Endothelial cell of umbilical vein (primary cell): ENCODE measurements around the gene NEAT1. TPM values are rescaled to one million over a fixed set of nuclear protein-coding genes. Genes with fewer than 3 reads are reported as not detected.

Source experiments
- BruUV-seq: library from RNA; stranded (reverse); fragments of 400-500 nt; replicated peaks from 2 replicates; lab custom pipeline; 2021; lab: Mats Ljungman, UMichigan
- CTCF ChIA-PET: fragments of 300-600, 350-600 bp; sonication (Branson Sonifier 250); formaldehyde crosslinking; loops from one replicate; lab custom pipeline; 2021; ENCODE audit warnings: antibody characterized with exemption, inconsistent platforms; lab: Charles Lee
- POLR2A ChIA-PET: fragments of 300-600, 350-600 bp; sonication (Branson Sonifier 250); formaldehyde crosslinking; loops from one replicate; lab custom pipeline; 2021; ENCODE audit warnings: antibody characterized with exemption, inconsistent platforms; lab: Charles Lee
- DNase-seq: peaks from one replicate; pipeline ENCODE4 v3.0.0-alpha.2; 2011; ENCODE audit warnings: low read depth, low spot score
- FAIRE-seq: peaks from 2 replicates; lab custom pipeline; 2011; peaks lifted over from hg19 to GRCh38; lab: Jason Lieb, UNC
- H2AFZ ChIP-seq: 2 replicates; pipeline ENCODE4 v1.6.0; 2012; ENCODE audit warnings: low read depth, low read length, control low read depth, inconsistent platforms
- H3K27ac ChIP-seq: 2 replicates; pipeline ENCODE4 v1.5.1; 2011; ENCODE audit warnings: low read depth, mild to moderate bottlenecking, control low read depth, low read length, moderate library complexity; ENCODE audit not compliant: insufficient read depth
- H3K27me3 ChIP-seq, 2 experiments: 2 replicates each; pipeline versions ENCODE4 v1.6.0 to v1.6.1; 2011; ENCODE audit warnings: low read length in 2 of 2, mixed read lengths in 1 of 2; ENCODE audit not compliant: control insufficient read depth in 2 of 2, insufficient read depth in 2 of 2
- H3K36me3 ChIP-seq, 2 experiments: 2 replicates in 1 of 2; 3 replicates in 1 of 2; pipeline ENCODE4 v1.5.1; 2011; ENCODE audit warnings: low read length in 2 of 2, mild to moderate bottlenecking in 1 of 2, moderate library complexity in 1 of 2; ENCODE audit not compliant: control insufficient read depth in 2 of 2, insufficient read depth in 2 of 2; ENCODE audit errors: extremely low read depth in 1 of 2
- H3K4me1 ChIP-seq: 3 replicates; pipeline ENCODE4 v1.5.1; 2011; ENCODE audit warnings: mild to moderate bottlenecking, low read length; ENCODE audit not compliant: control insufficient read depth, insufficient read depth; ENCODE audit errors: extremely low read depth
- H3K4me2 ChIP-seq: 2 replicates; pipeline ENCODE4 v1.6.1; 2011; ENCODE audit warnings: low read length, control low read depth, mixed read lengths; ENCODE audit not compliant: insufficient read depth
- H3K4me3 ChIP-seq, 3 experiments: fragments of 200-600 bp in 1 of 3; sonication (generic), shearing (Covaris generic) in 1 of 3; replicated peaks in 1 of 3; 2 replicates each; pipeline ENCODE4 v1.5.1; 2011 to 2016; ENCODE audit warnings: control low read depth in 3 of 3, low read length in 3 of 3, mild to moderate bottlenecking in 2 of 3, inconsistent platforms in 1 of 3, low read depth in 1 of 3, moderate library complexity in 1 of 3; ENCODE audit not compliant: insufficient read depth in 1 of 3
- H3K79me2 ChIP-seq: 2 replicates; pipeline ENCODE4 v1.6.0; 2012; ENCODE audit warnings: low read length, inconsistent platforms; ENCODE audit not compliant: control insufficient read depth, insufficient read depth
- H3K9ac ChIP-seq: replicated peaks from 2 replicates; pipeline ENCODE3; 2011; ENCODE audit warnings: low read length, control low read depth; ENCODE audit not compliant: insufficient read depth; ENCODE audit errors: extremely low read depth
- H3K9me1 ChIP-seq: replicated peaks from 3 replicates; pipeline ENCODE4 v1.6.0; 2011; ENCODE audit warnings: mild to moderate bottlenecking, low read length; ENCODE audit not compliant: control insufficient read depth, insufficient read depth; ENCODE audit errors: extremely low read depth
- H3K9me3 ChIP-seq: replicated peaks from 2 replicates; pipeline ENCODE4 v1.5.1; 2012; ENCODE audit warnings: low read length, inconsistent platforms; ENCODE audit not compliant: control insufficient read depth, insufficient read depth
- H4K20me1 ChIP-seq: replicated peaks from 2 replicates; pipeline ENCODE3; 2011; ENCODE audit warnings: mild to moderate bottlenecking, low read length; ENCODE audit not compliant: control insufficient read depth, insufficient read depth; ENCODE audit errors: extremely low read depth
- EZH2 ChIP-seq: IDR thresholded peaks from 2 replicates; pipeline ENCODE4 v1.6.1; 2012; ENCODE audit warnings: borderline replicate concordance, low read depth, mild to moderate bottlenecking, moderate library complexity, low read length, inconsistent platforms; ENCODE audit not compliant: severe bottlenecking
- FOS ChIP-seq: IDR thresholded peaks from 2 replicates; pipeline ENCODE4 v1.6.1; 2011; ENCODE audit warnings: mild to moderate bottlenecking, low read length, moderate library complexity, borderline replicate concordance; ENCODE audit not compliant: insufficient read depth
- GATA2 ChIP-seq: IDR thresholded peaks from 2 replicates; pipeline ENCODE4 v1.7.0; 2011; ENCODE audit warnings: low read depth, mild to moderate bottlenecking, moderate library complexity, mixed read lengths, low read length; ENCODE audit not compliant: insufficient read length, insufficient read depth
- JUN ChIP-seq: IDR thresholded peaks from 2 replicates; pipeline ENCODE4 v1.6.1; 2011; ENCODE audit warnings: borderline replicate concordance, low read depth; ENCODE audit not compliant: insufficient read length, insufficient read depth
- MAX ChIP-seq: IDR thresholded peaks from 2 replicates; pipeline ENCODE4 v1.6.1; 2011; ENCODE audit not compliant: insufficient read depth, insufficient read length
- MYC ChIP-seq: IDR thresholded peaks from one replicate; pipeline ENCODE4 v1.6.1; 2011; ENCODE audit warnings: mild to moderate bottlenecking, low read depth, low read length
- POLR2A ChIP-seq: IDR thresholded peaks from 2 replicates; pipeline ENCODE4 v1.6.1; 2012; ENCODE audit warnings: low read depth, mild to moderate bottlenecking, control low read depth, low read length
- POLR2AphosphoS5 ChIP-seq: IDR thresholded peaks from 2 replicates; pipeline ENCODE4 v1.6.1; 2012; ENCODE audit warnings: low read depth, mild to moderate bottlenecking, control low read depth, low read length, moderate library complexity; ENCODE audit not compliant: insufficient read depth
- dilution Hi-C: fragments of 300-500 bp; cut with MboI; formaldehyde crosslinking; loops from one replicate; pipeline ENCODE4 v1.15.0; 2019; ENCODE audit warnings: low sequenced_read_pairs; ENCODE audit not compliant: extremely low pct_ligation_motif_present
- intact Hi-C: fragments of 100-400 bp; cut with micrococcal nuclease; formaldehyde crosslinking; loops from one replicate; pipeline ENCODE4 v1.10.0; 2022
- polyA plus RNA-seq, 4 experiments: library from polyadenylated mRNA; depleted of rRNA in 3 of 4; stranded (reverse) in 3 of 4; unstranded in 1 of 4; fragments of >200 nt; gene quantifications; 2 replicates each; pipeline versions ENCODE4 v1.2.1 to v1.2.3, GENCODE V29; 2011 to 2012; ENCODE audit warnings: missing spikeins in 1 of 4
- total RNA-seq: library from RNA; stranded (reverse); gene quantifications from 2 replicates; pipeline ENCODE4 v1.2.3, GENCODE V29; 2021
- TF ChIP-seq, protein P1 (sequence below), 2 donors: IDR thresholded peaks; 1 replicate in 1 of 2; 2 replicates in 1 of 2; pipeline ENCODE4 v1.5.1; 2011; ENCODE audit warnings: low read length in 2 of 2, mild to moderate bottlenecking in 2 of 2, moderate library complexity in 2 of 2, control low read depth in 1 of 2, inconsistent platforms in 1 of 2, low read depth in 1 of 2; ENCODE audit not compliant: insufficient read depth in 1 of 2; ENCODE audit errors: extremely low read depth in 1 of 2

Gene NEAT1
- total and polyA plus RNA-seq, 2 donors (not counting 3 experiments of a cell fraction or from before 2014, with no cell fraction given), result 34.4 to 957 TPM

DNA sequence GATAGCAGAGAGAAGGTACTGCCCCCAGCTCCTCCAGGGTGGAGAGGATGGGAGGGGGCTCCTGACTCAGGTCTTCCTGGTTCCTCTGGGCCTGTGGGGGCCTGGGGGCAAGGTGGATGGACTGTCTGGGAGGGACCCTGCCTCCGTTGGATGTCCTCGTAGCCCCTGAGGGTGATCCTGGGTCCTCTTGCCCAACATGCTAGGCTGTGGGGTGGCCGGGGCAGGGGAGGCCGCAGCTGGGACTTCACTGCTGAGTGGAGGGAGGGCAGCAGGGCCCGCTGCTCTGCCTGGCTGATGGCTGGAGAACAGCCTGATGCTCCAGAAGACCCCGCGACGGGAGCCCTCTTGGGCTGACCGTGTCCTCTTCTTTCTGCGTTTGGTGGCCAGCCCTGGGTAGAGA lies 22.8 kb upstream of the NEAT1 start:
- Histone ChIP-seq H3K79me2 (peaks cover 2% of the 10 kb centered on the region), H3K4me2 (no peak overlapping the region), H3K4me3 (no peak overlapping the region), H3K4me1 (no peaks in the 10 kb centered on the region), H3K9me3 (no peaks in the 10 kb centered on the region), H2AFZ (no peak overlapping the region), H3K9me1 (no peaks in the 10 kb centered on the region), H3K9ac (no peak overlapping the region), H3K36me3 (peaks cover 13 to 52% of the 10 kb centered on the region in 2 experiments), H3K27me3 (no peaks in the 10 kb centered on the region), H4K20me1 (no peaks in the 10 kb centered on the region), H3K27ac (no peak overlapping the region)
- CTCF ChIA-PET, result no interaction called here
- FAIRE-seq (no peak), DNase-seq (no peak)
- TF ChIP-seq POLR2AphosphoS5 (no peak), MAX (no peak), GATA2 (no peak), EZH2 (no peak), MYC (no peak), JUN (no peak), POLR2A (no peak), FOS (no peak)
- TF ChIP-seq, protein P1, sequence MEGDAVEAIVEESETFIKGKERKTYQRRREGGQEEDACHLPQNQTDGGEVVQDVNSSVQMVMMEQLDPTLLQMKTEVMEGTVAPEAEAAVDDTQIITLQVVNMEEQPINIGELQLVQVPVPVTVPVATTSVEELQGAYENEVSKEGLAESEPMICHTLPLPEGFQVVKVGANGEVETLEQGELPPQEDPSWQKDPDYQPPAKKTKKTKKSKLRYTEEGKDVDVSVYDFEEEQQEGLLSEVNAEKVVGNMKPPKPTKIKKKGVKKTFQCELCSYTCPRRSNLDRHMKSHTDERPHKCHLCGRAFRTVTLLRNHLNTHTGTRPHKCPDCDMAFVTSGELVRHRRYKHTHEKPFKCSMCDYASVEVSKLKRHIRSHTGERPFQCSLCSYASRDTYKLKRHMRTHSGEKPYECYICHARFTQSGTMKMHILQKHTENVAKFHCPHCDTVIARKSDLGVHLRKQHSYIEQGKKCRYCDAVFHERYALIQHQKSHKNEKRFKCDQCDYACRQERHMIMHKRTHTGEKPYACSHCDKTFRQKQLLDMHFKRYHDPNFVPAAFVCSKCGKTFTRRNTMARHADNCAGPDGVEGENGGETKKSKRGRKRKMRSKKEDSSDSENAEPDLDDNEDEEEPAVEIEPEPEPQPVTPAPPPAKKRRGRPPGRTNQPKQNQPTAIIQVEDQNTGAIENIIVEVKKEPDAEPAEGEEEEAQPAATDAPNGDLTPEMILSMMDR (IDR thresholded peaks at IDR 0.05; ENCODE audit: extremely low read depth in 1 of 2, insufficient read depth in 1 of 2, low read depth in 1 of 2, low read length in 2 of 2), result no peak
- POLR2A ChIA-PET, result no interaction called here
- BruUV-seq, result no TSS peak
- dilution Hi-C loops, result no loop called here
- intact Hi-C loops, result no loop called here
